ENCODE measurements around the gene PTPRD.
"Not testable (repeated sequence)": the region's sequence is repeated elsewhere in the genome, so short reads cannot be mapped to it uniquely, and the experiment has no call there.

DNA sequence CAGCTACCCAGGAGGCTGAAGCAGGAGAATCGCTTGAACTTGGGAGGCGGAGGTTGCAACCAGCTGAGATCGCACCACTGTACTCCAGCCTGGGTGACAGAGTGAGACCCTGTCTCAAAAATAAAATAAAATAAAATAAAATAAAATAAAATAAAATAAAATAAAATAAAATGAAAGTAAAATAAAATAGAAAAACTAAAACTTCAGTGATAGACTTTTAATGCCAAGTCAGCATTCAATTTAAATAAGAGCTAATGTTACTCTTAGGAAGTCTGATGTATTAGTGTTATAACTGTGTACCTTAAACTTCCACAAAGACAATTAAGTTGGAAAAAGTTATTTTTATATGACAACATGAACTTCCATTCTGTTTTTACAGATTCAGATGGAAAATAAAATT lies 1569.0 kb downstream of the PTPRD start:
- TF ChIP-seq CTCF (conservative IDR thresholded peaks at IDR 0.05; ENCODE audit: low read depth in 2 of 2); EZH2phosphoT487 (IDR thresholded peaks at IDR 0.05; ENCODE audit: unreplicated experiment); POLR2AphosphoS5 (IDR thresholded peaks at IDR 0.05; ENCODE audit: low read depth); NANOG (IDR thresholded peaks at IDR 0.05; ENCODE audit: borderline replicate concordance); EZH2 (IDR thresholded peaks at IDR 0.05; ENCODE audit: low read depth, unreplicated experiment); JUNB (IDR thresholded peaks at IDR 0.05; ENCODE audit: unreplicated experiment); STAT1 (IDR thresholded peaks at IDR 0.05; ENCODE audit: unreplicated experiment); CREB1 (CRISPR knock-in tag; IDR thresholded peaks at IDR 0.05; ENCODE audit: low read depth): not testable (repeated sequence)
- TF ChIP-seq, protein P1, sequence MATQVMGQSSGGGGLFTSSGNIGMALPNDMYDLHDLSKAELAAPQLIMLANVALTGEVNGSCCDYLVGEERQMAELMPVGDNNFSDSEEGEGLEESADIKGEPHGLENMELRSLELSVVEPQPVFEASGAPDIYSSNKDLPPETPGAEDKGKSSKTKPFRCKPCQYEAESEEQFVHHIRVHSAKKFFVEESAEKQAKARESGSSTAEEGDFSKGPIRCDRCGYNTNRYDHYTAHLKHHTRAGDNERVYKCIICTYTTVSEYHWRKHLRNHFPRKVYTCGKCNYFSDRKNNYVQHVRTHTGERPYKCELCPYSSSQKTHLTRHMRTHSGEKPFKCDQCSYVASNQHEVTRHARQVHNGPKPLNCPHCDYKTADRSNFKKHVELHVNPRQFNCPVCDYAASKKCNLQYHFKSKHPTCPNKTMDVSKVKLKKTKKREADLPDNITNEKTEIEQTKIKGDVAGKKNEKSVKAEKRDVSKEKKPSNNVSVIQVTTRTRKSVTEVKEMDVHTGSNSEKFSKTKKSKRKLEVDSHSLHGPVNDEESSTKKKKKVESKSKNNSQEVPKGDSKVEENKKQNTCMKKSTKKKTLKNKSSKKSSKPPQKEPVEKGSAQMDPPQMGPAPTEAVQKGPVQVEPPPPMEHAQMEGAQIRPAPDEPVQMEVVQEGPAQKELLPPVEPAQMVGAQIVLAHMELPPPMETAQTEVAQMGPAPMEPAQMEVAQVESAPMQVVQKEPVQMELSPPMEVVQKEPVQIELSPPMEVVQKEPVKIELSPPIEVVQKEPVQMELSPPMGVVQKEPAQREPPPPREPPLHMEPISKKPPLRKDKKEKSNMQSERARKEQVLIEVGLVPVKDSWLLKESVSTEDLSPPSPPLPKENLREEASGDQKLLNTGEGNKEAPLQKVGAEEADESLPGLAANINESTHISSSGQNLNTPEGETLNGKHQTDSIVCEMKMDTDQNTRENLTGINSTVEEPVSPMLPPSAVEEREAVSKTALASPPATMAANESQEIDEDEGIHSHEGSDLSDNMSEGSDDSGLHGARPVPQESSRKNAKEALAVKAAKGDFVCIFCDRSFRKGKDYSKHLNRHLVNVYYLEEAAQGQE (IDR thresholded peaks at IDR 0.05; ENCODE audit: unreplicated experiment) = not testable (repeated sequence)
- TF ChIP-seq, protein P2, sequence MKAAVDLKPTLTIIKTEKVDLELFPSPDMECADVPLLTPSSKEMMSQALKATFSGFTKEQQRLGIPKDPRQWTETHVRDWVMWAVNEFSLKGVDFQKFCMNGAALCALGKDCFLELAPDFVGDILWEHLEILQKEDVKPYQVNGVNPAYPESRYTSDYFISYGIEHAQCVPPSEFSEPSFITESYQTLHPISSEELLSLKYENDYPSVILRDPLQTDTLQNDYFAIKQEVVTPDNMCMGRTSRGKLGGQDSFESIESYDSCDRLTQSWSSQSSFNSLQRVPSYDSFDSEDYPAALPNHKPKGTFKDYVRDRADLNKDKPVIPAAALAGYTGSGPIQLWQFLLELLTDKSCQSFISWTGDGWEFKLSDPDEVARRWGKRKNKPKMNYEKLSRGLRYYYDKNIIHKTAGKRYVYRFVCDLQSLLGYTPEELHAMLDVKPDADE (IDR thresholded peaks at IDR 0.05) = not testable (repeated sequence)
